IMR-90 (cell line): ENCODE data around the gene KITLG. TPM values are rescaled to one million over a fixed set of nuclear protein-coding genes. Genes with fewer than 3 reads are reported as not detected.

ENCODE experiments used
- ATAC-seq: fragments of 200-7000 bp; cut with Tn5 transposase; 2 replicates; pipeline ENCODE4 v1.9.1; 2020; ENCODE audit warnings: low read depth, mild to moderate bottlenecking, moderate library complexity
- BruUV-seq: library from RNA; stranded (reverse); fragments of 400-500 nt; replicated peaks from 2 replicates; lab custom pipeline; 2021; lab: Mats Ljungman, UMichigan
- CTCF ChIA-PET: fragments of 300-600 bp; formaldehyde crosslinking; extraction: SDS; loops from one replicate; lab custom pipeline; 2021; ENCODE audit warnings: antibody characterized with exemption; lab: Yijun Ruan, JAX
- POLR2A ChIA-PET: fragments of 300-600 bp; sonication (Branson Sonifier 250); formaldehyde crosslinking; loops from one replicate; lab custom pipeline; 2022; ENCODE audit warnings: antibody characterized with exemption; ENCODE audit not compliant: unreplicated experiment; lab: Charles Lee
- DNase-seq: peaks from one replicate; pipeline ENCODE4 v3.0.0; 2013
- H2AFZ ChIP-seq: replicated peaks from 2 replicates; pipeline ENCODE3; 2013; ENCODE audit warnings: low read length, mild to moderate bottlenecking; ENCODE audit not compliant: poor library complexity
- H2AK5ac ChIP-seq: 2 replicates; pipeline ENCODE4 v1.6.1; 2013; ENCODE audit warnings: low read depth, low read length, inconsistent platforms
- H2AK9ac ChIP-seq: replicated peaks from 2 replicates; pipeline ENCODE3; 2013; ENCODE audit warnings: mild to moderate bottlenecking, low read depth, low read length, moderate library complexity; ENCODE audit not compliant: poor library complexity
- H2BK120ac ChIP-seq: 2 replicates; pipeline ENCODE4 v1.6.1; 2013; ENCODE audit warnings: low read depth, low read length, inconsistent platforms
- H2BK15ac ChIP-seq: 3 replicates; pipeline ENCODE4 v1.6.1; 2013; ENCODE audit warnings: low read depth, low read length, inconsistent platforms
- H2BK20ac ChIP-seq: 2 replicates; pipeline ENCODE4 v1.6.1; 2013; ENCODE audit warnings: low read depth, mild to moderate bottlenecking, inconsistent platforms, low read length, moderate library complexity
- H2BK5ac ChIP-seq: 2 replicates; pipeline ENCODE4 v1.6.1; 2013; ENCODE audit warnings: mild to moderate bottlenecking, low read depth, low read length, inconsistent platforms; ENCODE audit not compliant: poor library complexity, severe bottlenecking
- H3K14ac ChIP-seq: replicated peaks from 2 replicates; pipeline ENCODE4 v1.6.1; 2013; ENCODE audit warnings: low read depth, low read length, inconsistent platforms
- H3K18ac ChIP-seq: 2 replicates; pipeline ENCODE4 v1.6.1; 2013; ENCODE audit warnings: low read depth, low read length, control low read depth
- H3K23ac ChIP-seq: 2 replicates; pipeline ENCODE4 v1.6.1; 2013; ENCODE audit warnings: low read depth, low read length, inconsistent platforms
- H3K27ac ChIP-seq: 2 replicates; pipeline ENCODE4 v1.5.1; 2013; ENCODE audit warnings: mild to moderate bottlenecking, control low read depth, low read length; ENCODE audit not compliant: insufficient read depth
- H3K27me3 ChIP-seq: 2 replicates; pipeline ENCODE4 v1.6.1; 2013; ENCODE audit warnings: low read length; ENCODE audit not compliant: control insufficient read depth, insufficient read depth
- H3K36me3 ChIP-seq: 2 replicates; pipeline ENCODE4 v1.6.1; 2013; ENCODE audit warnings: low read length, mixed read lengths; ENCODE audit not compliant: control insufficient read depth, insufficient read depth
- H3K4ac ChIP-seq: 2 replicates; pipeline ENCODE4 v1.6.1; 2013; ENCODE audit warnings: low read depth, low read length, inconsistent platforms
- H3K4me1 ChIP-seq: 2 replicates; pipeline ENCODE4 v1.6.1; 2013; ENCODE audit warnings: low read length, mixed read lengths; ENCODE audit not compliant: control insufficient read depth, insufficient read depth
- H3K4me2 ChIP-seq: 2 replicates; pipeline ENCODE4 v1.6.1; 2013; ENCODE audit warnings: low read depth, mild to moderate bottlenecking, control low read depth, low read length, moderate library complexity
- H3K4me3 ChIP-seq: 2 replicates; pipeline ENCODE4 v1.5.1; 2013; ENCODE audit warnings: low read depth, mild to moderate bottlenecking, control low read depth, low read length, moderate library complexity; ENCODE audit not compliant: insufficient read depth
- H3K56ac ChIP-seq: 2 replicates; pipeline ENCODE4 v1.6.1; 2013; ENCODE audit warnings: low read length, inconsistent platforms; ENCODE audit not compliant: insufficient read depth; ENCODE audit errors: extremely low read depth
- H3K79me1 ChIP-seq, 2 experiments: 2 replicates each; pipeline ENCODE4 v1.6.1; 2013; ENCODE audit warnings: low read length in 2 of 2, inconsistent platforms in 1 of 2, low read depth in 1 of 2
- H3K9ac ChIP-seq: 2 replicates; pipeline ENCODE4 v1.6.1; 2013; ENCODE audit warnings: low read depth, low read length, control low read depth
- H3K9me1 ChIP-seq: 2 replicates; pipeline ENCODE4 v1.6.1; 2013; ENCODE audit warnings: low read length, inconsistent platforms; ENCODE audit not compliant: insufficient read depth
- H3K9me3 ChIP-seq: 2 replicates; pipeline ENCODE4 v1.6.1; 2013; ENCODE audit warnings: low read length; ENCODE audit not compliant: control insufficient read depth, insufficient read depth
- H4K20me1 ChIP-seq: 2 replicates; pipeline ENCODE4 v1.6.1; 2013; ENCODE audit warnings: low read length, inconsistent platforms; ENCODE audit not compliant: insufficient read depth
- H4K5ac ChIP-seq: 2 replicates; pipeline ENCODE4 v1.6.1; 2013; ENCODE audit warnings: mild to moderate bottlenecking, low read depth, low read length, control low read depth
- H4K8ac ChIP-seq, 2 experiments: 2 replicates each; pipeline ENCODE4 v1.6.1; 2013; ENCODE audit warnings: low read depth in 2 of 2, low read length in 2 of 2, control low read depth in 1 of 2, inconsistent platforms in 1 of 2
- H4K91ac ChIP-seq: 2 replicates; pipeline ENCODE4 v1.6.1; 2013; ENCODE audit warnings: low read depth, low read length, inconsistent platforms; ENCODE audit not compliant: insufficient read depth
- BHLHE40 ChIP-seq: fragments of 150-350 bp; IDR thresholded peaks from 2 replicates; pipeline ENCODE4 v1.6.1; 2016; ENCODE audit warnings: mild to moderate bottlenecking, low read depth, low read length
- CEBPB ChIP-seq: IDR thresholded peaks from 2 replicates; pipeline ENCODE4 v1.6.1; 2012; ENCODE audit warnings: low read depth, low read length, improper control_type of control experiment
- CHD1 ChIP-seq: IDR thresholded peaks from 2 replicates; pipeline ENCODE4 v1.6.1; 2012; ENCODE audit warnings: low read depth, low read length, improper control_type of control experiment
- FOS ChIP-seq: fragments of 150-350 bp; IDR thresholded peaks from 2 replicates; pipeline ENCODE4 v1.6.1; 2016; ENCODE audit warnings: low read depth, low read length
- MAFK ChIP-seq: IDR thresholded peaks from 2 replicates; pipeline ENCODE4 v1.6.1; 2012; ENCODE audit warnings: low read depth, low read length, improper control_type of control experiment
- MAZ ChIP-seq: IDR thresholded peaks from 2 replicates; pipeline ENCODE4 v1.6.1; 2012; ENCODE audit warnings: low read depth, mild to moderate bottlenecking, low read length, improper control_type of control experiment, moderate library complexity, borderline replicate concordance
- MXI1 ChIP-seq: IDR thresholded peaks from 2 replicates; pipeline ENCODE4 v1.6.1; 2012; ENCODE audit warnings: low read depth, mild to moderate bottlenecking, low read length, moderate library complexity, borderline replicate concordance
- NFE2L2 ChIP-seq: fragments of 150-350 bp; IDR thresholded peaks from 2 replicates; pipeline ENCODE4 v1.6.1; 2016; ENCODE audit warnings: low read depth, mild to moderate bottlenecking, low read length
- POLR2A ChIP-seq: IDR thresholded peaks from 2 replicates; pipeline ENCODE4 v1.6.1; 2012; ENCODE audit warnings: mild to moderate bottlenecking, low read depth, low read length
- RAD21 ChIP-seq: IDR thresholded peaks from 2 replicates; pipeline ENCODE4 v1.6.1; 2012; ENCODE audit warnings: low read length, improper control_type of control experiment
- RCOR1 ChIP-seq: IDR thresholded peaks from 2 replicates; pipeline ENCODE4 v1.6.1; 2012; ENCODE audit warnings: mild to moderate bottlenecking, low read length, improper control_type of control experiment; ENCODE audit not compliant: insufficient replicate concordance
- RFX5 ChIP-seq: IDR thresholded peaks from 2 replicates; pipeline ENCODE4 v1.8.0; 2012; ENCODE audit warnings: low read depth, mild to moderate bottlenecking, low read length, moderate library complexity
- SMC3 ChIP-seq: fragments of 150-350 bp; IDR thresholded peaks from 2 replicates; pipeline ENCODE4 v1.6.1; 2016; ENCODE audit warnings: low read depth, mild to moderate bottlenecking, antibody characterized with exemption, low read length, moderate library complexity
- dilution Hi-C: fragments of 300-500 bp; cut with HindIII; formaldehyde crosslinking; loops from one replicate; pipeline ENCODE4 v1.14.3; 2018; ENCODE audit warnings: low sequenced_read_pairs; ENCODE audit not compliant: unreplicated experiment
- in situ Hi-C: fragments of 300-500 bp; cut with MboI; formaldehyde crosslinking; loops from 3 replicates; pipeline ENCODE4 v1.14.3; 2019; ENCODE audit warnings: low sequenced_read_pairs, inconsistent platforms, mixed read lengths
- intact Hi-C: fragments of 100-400 bp; cut with micrococcal nuclease; formaldehyde crosslinking; loops from 2 replicates; pipeline ENCODE4 v1.10.0; 2022
- polyA plus RNA-seq, 3 experiments: library from polyadenylated mRNA; depleted of rRNA; stranded (reverse); fragments of >200 nt; gene quantifications; 2 replicates each; pipeline ENCODE4 v1.2.3, GENCODE V29; 2012; ENCODE audit warnings: low replicate concordance in 1 of 3
- total RNA-seq: library from RNA; depleted of rRNA; stranded (reverse); fragments of >200 nt; gene quantifications from 2 replicates; pipeline ENCODE4 v1.2.3, GENCODE V29; 2012
- TF ChIP-seq, protein P1 (sequence below): conservative IDR thresholded peaks from 2 replicates; pipeline ENCODE4 v1.5.1; 2012; ENCODE audit warnings: mild to moderate bottlenecking, low read depth, low read length, improper control_type of control experiment
- TF ChIP-seq, protein P2 (sequence below): fragments of 150-350 bp; IDR thresholded peaks from 2 replicates; pipeline ENCODE4 v1.6.1; 2017; ENCODE audit warnings: mild to moderate bottlenecking, antibody characterized with exemption, low read length, low read depth
- TF ChIP-seq, protein P3 (sequence below): fragments of 150-350 bp; IDR thresholded peaks from 2 replicates; pipeline ENCODE4 v1.6.1; 2016; ENCODE audit warnings: low read depth, mild to moderate bottlenecking, low read length, moderate library complexity, borderline replicate concordance

The KITLG gene
- total and polyA plus RNA-seq, 2 of the 4 experiments (the other 2 are of a cell fraction): 14.5 to 87.5 TPM

DNA sequence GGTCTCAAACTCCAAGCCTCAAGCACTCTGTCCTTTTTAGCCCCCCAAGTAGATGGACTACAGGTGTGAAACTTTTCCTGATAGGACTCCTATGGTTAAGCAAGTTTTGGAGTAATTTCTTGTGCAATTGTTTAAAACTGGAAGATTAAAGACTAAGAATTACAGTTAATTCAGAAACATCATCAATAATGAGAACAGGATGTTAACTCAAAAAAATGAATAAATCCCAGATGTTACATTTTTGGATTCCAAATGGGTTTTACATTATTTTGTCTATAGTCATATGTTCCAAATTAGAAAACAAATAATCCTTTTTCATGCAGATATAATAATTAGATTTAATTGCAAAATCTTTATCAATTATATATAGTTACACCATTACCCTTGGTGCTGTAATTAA, 24.4 kb upstream of the KITLG start:
- Histone ChIP-seq H2AK9ac (no peak overlapping the region), H3K9me1 (no peaks in the 10 kb centered on the region), H3K79me1 (no peaks in the 10 kb centered on the region), H4K8ac (no peak overlapping the region), H4K91ac (no peak overlapping the region), H3K36me3 (no peaks in the 10 kb centered on the region), H3K4me1 (no peaks in the 10 kb centered on the region), H3K4me2 (no peak overlapping the region), H3K14ac (no peak overlapping the region), H4K20me1 (no peaks in the 10 kb centered on the region), H3K23ac (no peak overlapping the region), H2BK5ac (no peak overlapping the region), H2BK15ac (no peak overlapping the region), H3K27ac (no peak overlapping the region), H3K9ac (no peak overlapping the region), H3K18ac (no peak overlapping the region), H3K27me3 (no peaks in the 10 kb centered on the region), H3K56ac (no peak overlapping the region), H3K4me3 (no peak overlapping the region), H2AK5ac (no peak overlapping the region), H3K9me3 (no peaks in the 10 kb centered on the region), H3K4ac (no peak overlapping the region), H2BK120ac (no peak overlapping the region), H2BK20ac (no peak overlapping the region), H2AFZ (no peak overlapping the region), H4K5ac (no peak overlapping the region)
- BruUV-seq: no TSS peak
- TF ChIP-seq FOS (no peak), MXI1 (no peak), RAD21 (no peak), CEBPB (no peak), POLR2A (no peak), RFX5 (no peak), MAZ (no peak), MAFK (no peak), BHLHE40 (no peak), RCOR1 (no peak), CHD1 (no peak), NFE2L2 (no peak), SMC3 (no peak)
- TF ChIP-seq, protein P1, sequence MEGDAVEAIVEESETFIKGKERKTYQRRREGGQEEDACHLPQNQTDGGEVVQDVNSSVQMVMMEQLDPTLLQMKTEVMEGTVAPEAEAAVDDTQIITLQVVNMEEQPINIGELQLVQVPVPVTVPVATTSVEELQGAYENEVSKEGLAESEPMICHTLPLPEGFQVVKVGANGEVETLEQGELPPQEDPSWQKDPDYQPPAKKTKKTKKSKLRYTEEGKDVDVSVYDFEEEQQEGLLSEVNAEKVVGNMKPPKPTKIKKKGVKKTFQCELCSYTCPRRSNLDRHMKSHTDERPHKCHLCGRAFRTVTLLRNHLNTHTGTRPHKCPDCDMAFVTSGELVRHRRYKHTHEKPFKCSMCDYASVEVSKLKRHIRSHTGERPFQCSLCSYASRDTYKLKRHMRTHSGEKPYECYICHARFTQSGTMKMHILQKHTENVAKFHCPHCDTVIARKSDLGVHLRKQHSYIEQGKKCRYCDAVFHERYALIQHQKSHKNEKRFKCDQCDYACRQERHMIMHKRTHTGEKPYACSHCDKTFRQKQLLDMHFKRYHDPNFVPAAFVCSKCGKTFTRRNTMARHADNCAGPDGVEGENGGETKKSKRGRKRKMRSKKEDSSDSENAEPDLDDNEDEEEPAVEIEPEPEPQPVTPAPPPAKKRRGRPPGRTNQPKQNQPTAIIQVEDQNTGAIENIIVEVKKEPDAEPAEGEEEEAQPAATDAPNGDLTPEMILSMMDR: no peak
- TF ChIP-seq, protein P2, sequence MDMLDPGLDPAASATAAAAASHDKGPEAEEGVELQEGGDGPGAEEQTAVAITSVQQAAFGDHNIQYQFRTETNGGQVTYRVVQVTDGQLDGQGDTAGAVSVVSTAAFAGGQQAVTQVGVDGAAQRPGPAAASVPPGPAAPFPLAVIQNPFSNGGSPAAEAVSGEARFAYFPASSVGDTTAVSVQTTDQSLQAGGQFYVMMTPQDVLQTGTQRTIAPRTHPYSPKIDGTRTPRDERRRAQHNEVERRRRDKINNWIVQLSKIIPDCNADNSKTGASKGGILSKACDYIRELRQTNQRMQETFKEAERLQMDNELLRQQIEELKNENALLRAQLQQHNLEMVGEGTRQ: no peak
- TF ChIP-seq, protein P3, sequence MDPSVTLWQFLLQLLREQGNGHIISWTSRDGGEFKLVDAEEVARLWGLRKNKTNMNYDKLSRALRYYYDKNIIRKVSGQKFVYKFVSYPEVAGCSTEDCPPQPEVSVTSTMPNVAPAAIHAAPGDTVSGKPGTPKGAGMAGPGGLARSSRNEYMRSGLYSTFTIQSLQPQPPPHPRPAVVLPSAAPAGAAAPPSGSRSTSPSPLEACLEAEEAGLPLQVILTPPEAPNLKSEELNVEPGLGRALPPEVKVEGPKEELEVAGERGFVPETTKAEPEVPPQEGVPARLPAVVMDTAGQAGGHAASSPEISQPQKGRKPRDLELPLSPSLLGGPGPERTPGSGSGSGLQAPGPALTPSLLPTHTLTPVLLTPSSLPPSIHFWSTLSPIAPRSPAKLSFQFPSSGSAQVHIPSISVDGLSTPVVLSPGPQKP: no peak
- ChIA-PET POLR2A (no interaction called here), CTCF (no interaction called here)
- intact Hi-C loops: no loop called here
- DNase-seq (no peak), ATAC-seq (no peak)
- in situ Hi-C loops: no loop called here
- dilution Hi-C loops: no loop called here
